NCI-H526 treated with DMSO at 0.1 percent for 48 hours (cell line): ENCODE results near the gene UPK3BL2.
"Not testable (repeated sequence)": the region's sequence is repeated elsewhere in the genome, so short reads cannot be mapped to it uniquely, and the experiment has no call there.

Experiments used
- DNase-seq: peaks from one replicate; lab custom pipeline; 2025; lab: John Stamatoyannopoulos, UW

UPK3BL2 gene

DNA sequence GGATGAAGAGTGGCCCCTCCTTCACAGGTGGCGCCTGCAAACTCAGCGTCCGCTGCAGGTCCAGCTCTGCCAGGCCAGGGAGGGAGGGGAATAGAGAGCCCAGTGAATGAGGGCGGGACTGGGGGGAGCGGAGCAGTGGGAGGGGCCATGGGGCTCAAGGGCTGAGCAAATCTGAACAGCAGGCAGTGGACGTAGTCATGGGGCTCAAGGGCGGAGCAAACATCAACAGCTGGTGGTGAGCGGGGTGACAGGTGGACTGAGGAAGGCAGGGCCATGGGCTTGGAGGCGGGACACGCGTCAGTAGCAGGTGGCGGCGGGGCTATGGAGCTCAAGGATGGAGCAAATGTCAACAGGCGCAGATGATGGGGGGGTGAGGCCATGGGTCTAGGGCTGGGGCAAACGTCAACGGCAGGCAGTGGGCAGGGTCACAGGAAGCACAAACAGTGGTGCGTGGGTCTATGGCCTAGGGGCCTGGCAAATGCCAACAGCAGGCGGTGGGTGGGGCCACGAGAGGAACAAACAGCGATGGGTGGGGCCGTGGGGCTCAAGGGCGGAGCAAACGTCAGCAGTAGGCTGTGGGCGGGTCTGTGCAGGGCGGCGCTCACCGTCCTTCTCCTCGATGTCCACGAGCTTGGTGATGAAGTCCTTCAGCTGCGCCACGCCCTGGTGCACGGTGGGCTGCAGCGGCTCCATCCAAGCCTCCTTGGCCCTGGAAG, 50.1 kb downstream of the UPK3BL2 start:
- not testable (repeated sequence) for DNase-seq

DNA sequence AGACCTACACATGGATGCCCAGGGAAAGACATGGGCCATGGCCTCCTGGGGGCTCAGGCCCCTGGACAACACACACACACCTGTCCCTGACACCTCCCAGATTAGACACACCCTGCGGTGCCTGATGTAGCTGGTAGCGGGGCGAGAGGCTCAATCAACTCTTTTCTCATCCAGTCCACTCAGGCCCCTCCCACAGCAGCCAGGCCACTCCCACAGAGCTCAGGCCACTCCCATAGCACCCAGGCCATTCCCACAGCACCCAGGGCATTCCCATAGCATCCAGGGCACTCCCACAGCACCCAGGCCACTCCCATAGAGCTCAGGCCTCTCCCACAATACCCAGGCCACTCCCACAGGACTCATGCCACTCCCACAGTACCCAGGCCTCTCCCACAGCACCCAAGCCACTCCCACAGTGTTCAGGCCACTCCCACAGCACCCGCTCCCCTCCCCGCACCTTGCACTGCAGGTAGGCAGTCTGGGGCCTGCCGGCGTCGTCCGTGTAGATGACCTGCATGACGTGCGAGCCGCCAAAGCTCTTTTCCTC, 52.9 kb downstream of the UPK3BL2 start:
- DNase-seq = not testable (repeated sequence)
